GM23248 (cell line): ENCODE results near the gene CLSTN2.

ENCODE experiments used
- EZH2 ChIP-seq: fragments of 200-600 bp; sonication (generic); IDR thresholded peaks from 2 replicates; pipeline ENCODE4 v1.6.1; 2018; ENCODE audit warnings: antibody characterized with exemption, mild to moderate bottlenecking; ENCODE audit not compliant: insufficient read depth, poor library complexity, severe bottlenecking
- EZH2phosphoT487 ChIP-seq: fragments of 200-600 bp; sonication (generic); IDR thresholded peaks from 2 replicates; pipeline ENCODE4 v1.6.1; 2018; ENCODE audit warnings: antibody characterized with exemption, moderate library complexity, mild to moderate bottlenecking, low read depth; ENCODE audit not compliant: insufficient read depth

DNA sequence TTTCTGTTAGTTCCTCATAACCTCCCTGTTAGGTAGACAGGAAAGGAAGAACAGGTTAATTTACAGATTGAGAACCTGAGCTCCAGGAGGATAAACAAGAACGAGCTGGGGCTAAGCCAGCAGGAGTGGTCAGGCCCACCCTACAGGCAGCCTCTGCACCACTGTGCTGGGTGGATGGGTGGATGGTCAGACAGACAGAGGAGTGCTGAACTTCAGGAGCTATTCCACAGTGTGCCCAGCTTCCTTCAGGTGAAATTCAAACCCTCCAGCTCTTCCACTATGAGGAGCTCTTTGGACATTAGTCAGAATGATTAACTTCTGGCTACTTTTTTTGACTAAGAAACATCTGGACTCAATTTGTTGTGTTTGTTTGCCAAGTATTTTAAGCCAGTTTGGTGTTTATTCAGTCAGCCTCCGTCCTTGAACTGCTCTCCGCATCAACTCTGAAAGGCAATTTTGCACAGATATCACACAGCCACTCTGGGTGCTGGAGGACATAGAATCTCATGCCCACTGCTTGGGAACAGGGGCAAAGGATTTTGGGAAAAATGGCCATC lies 361.9 kb downstream of the CLSTN2 start:
- TF ChIP-seq EZH2 (no peak), EZH2phosphoT487 (no peak)
